ENCODE data around the gene RAF1. TPM values are rescaled to one million over a fixed set of nuclear protein-coding genes. Genes with fewer than 3 reads are reported as not detected.

Gene RAF1
- total RNA-seq = 123 and 124 TPM in 2 replicates
- long read RNA-seq, transcript RAF1-201 (17 exons, 3,300 nt) = major isoform, 198 of 299 reads
- long read RNA-seq, transcript RAF1-203 (16 exons, 2,354 nt) = minor isoform, 16 of 299 reads
- long read RNA-seq, partial matches to known transcripts = 39 of 299 reads
- long read RNA-seq, other reads (novel, unspliced or antisense) = 45 of 299 reads

- H3K36me3 Mint-ChIP-seq (ENCODE audit: low read depth) = peaks cover 7% of the 10 kb centered on the region
- no peak for TF ChIP-seq CTCF (conservative IDR thresholded peaks at IDR 0.05)
- peaks cover 2% of the 10 kb centered on the region for H3K9me3 Mint-ChIP-seq
- peak within 1 kb of the TSS; percentile 100 for H3K27ac Mint-ChIP-seq (ENCODE audit: unreplicated experiment)
- H3K4me1 Mint-ChIP-seq = peaks cover 34% of the 10 kb centered on the region
- DNase-seq (ENCODE audit: low read depth, low spot score) = peak; percentile 94
- H3K27me3 Mint-ChIP-seq (ENCODE audit: low read depth) = no peaks in the 10 kb centered on the region
- peak within 1 kb of the TSS; percentile 100 for H3K4me3 Mint-ChIP-seq
These were observed at the start of gene RAF1 for GRCh38 chr3:12663936-12664908. TSS of gene RAF1 (minus strand) at chr3:12664117. CDS start at chr3:12618721, 45,396 bp downstream.

- Mint-ChIP-seq H3K9me3 (no peaks in the 10 kb centered on the region), H3K27me3 (ENCODE audit: low read depth) (no peaks in the 10 kb centered on the region), H3K4me1 (no peaks in the 10 kb centered on the region), H3K36me3 (ENCODE audit: low read depth) (no peaks in the 10 kb centered on the region), H3K27ac (ENCODE audit: unreplicated experiment) (no peak overlapping the region), H3K4me3 (no peak overlapping the region)
- no peak for DNase-seq (ENCODE audit: low read depth, low spot score)
- no peak for TF ChIP-seq CTCF (conservative IDR thresholded peaks at IDR 0.05)
These were observed 46.1 kb upstream of the RAF1 start for GRCh38 chr3:12710062-12710461.

- DNase-seq (ENCODE audit: low read depth, low spot score) = no peak
- Mint-ChIP-seq H3K27me3 (ENCODE audit: low read depth) (no peaks in the 10 kb centered on the region), H3K4me1 (no peaks in the 10 kb centered on the region), H3K9me3 (no peaks in the 10 kb centered on the region), H3K4me3 (no peak overlapping the region), H3K27ac (ENCODE audit: unreplicated experiment) (no peak overlapping the region), H3K36me3 (ENCODE audit: low read depth) (no peaks in the 10 kb centered on the region)
- TF ChIP-seq CTCF (conservative IDR thresholded peaks at IDR 0.05) = no peak
These were observed 45.4 kb upstream of the RAF1 start for GRCh38 chr3:12709334-12709733.

- DNase-seq (ENCODE audit: low read depth, low spot score) = no peak
- H3K4me1 Mint-ChIP-seq = no peaks in the 10 kb centered on the region
- no peaks in the 10 kb centered on the region for H3K27me3 Mint-ChIP-seq (ENCODE audit: low read depth)
- no peaks in the 10 kb centered on the region for H3K9me3 Mint-ChIP-seq
- no peak overlapping the region for H3K4me3 Mint-ChIP-seq
- no peaks in the 10 kb centered on the region for H3K36me3 Mint-ChIP-seq (ENCODE audit: low read depth)
- H3K27ac Mint-ChIP-seq (ENCODE audit: unreplicated experiment) = no peak overlapping the region
- TF ChIP-seq CTCF (conservative IDR thresholded peaks at IDR 0.05) = no peak
These were observed 44.8 kb upstream of the RAF1 start for GRCh38 chr3:12708584-12709192.

- no peaks in the 10 kb centered on the region for H3K4me1 Mint-ChIP-seq
- H3K9me3 Mint-ChIP-seq = no peaks in the 10 kb centered on the region
- TF ChIP-seq CTCF (conservative IDR thresholded peaks at IDR 0.05) = no peak
- no peak overlapping the region for H3K4me3 Mint-ChIP-seq
- DNase-seq (ENCODE audit: low read depth, low spot score) = no peak
- H3K27me3 Mint-ChIP-seq (ENCODE audit: low read depth) = no peaks in the 10 kb centered on the region
- H3K27ac Mint-ChIP-seq (ENCODE audit: unreplicated experiment) = no peak overlapping the region
- H3K36me3 Mint-ChIP-seq (ENCODE audit: low read depth) = no peaks in the 10 kb centered on the region
These were observed 43.5 kb upstream of the RAF1 start for GRCh38 chr3:12707449-12707848.

Measured in neural crest cell (in vitro differentiated cells).